ENCODE data around the gene ADAMTS10. TPM values are rescaled to one million over a fixed set of nuclear protein-coding genes. Genes with fewer than 3 reads are reported as not detected.

Gene ADAMTS10
- total and polyA plus RNA-seq, 2 of the 13 experiments (the other 11 are each of a cell fraction or from before 2014, with no cell fraction given): 0.49 to 1.7 TPM

GRCh38 chr19:8638078-8638619, 27.6 kb upstream of the ADAMTS10 start (continued):
- no peak for TF ChIP-seq ETS1 (CRISPR knock-in tag; IDR thresholded peaks at IDR 0.05)
- no peak for TF ChIP-seq ZNF546 (CRISPR knock-in tag; conservative IDR thresholded peaks at IDR 0.05)
- TF ChIP-seq ZNF318 (CRISPR knock-in tag; IDR thresholded peaks at IDR 0.05): no peak
- TF ChIP-seq REPIN1 (CRISPR knock-in tag; IDR thresholded peaks at IDR 0.05; ENCODE audit: borderline replicate concordance, low read depth): no peak
- TF ChIP-seq FOXJ3 (CRISPR knock-in tag; IDR thresholded peaks at IDR 0.05; ENCODE audit: borderline replicate concordance): no peak
- peak; percentile 31; the same call in 1 of the 2 replicates for TF ChIP-seq HMG20A (CRISPR knock-in tag; IDR thresholded peaks at IDR 0.05; ENCODE audit: borderline replicate concordance)
- TF ChIP-seq ZNF761 (CRISPR knock-in tag; conservative IDR thresholded peaks at IDR 0.05): no peak
- no peak for TF ChIP-seq MXI1 (IDR thresholded peaks at IDR 0.05; ENCODE audit: borderline replicate concordance, low read depth, low read length)
- TF ChIP-seq NCOA5 (CRISPR knock-in tag; IDR thresholded peaks at IDR 0.05): no peak
- no peak for TF ChIP-seq ZNF639 (CRISPR knock-in tag; conservative IDR thresholded peaks at IDR 0.05)
- no peak for TF ChIP-seq REXO4 (CRISPR knock-in tag; IDR thresholded peaks at IDR 0.05; ENCODE audit: borderline replicate concordance)
- no peak for TF ChIP-seq ETV6 (CRISPR knock-in tag; conservative IDR thresholded peaks at IDR 0.05)
- TF ChIP-seq ZSCAN22 (CRISPR knock-in tag; IDR thresholded peaks at IDR 0.05): no peak
- TF ChIP-seq JUN (CRISPR knock-in tag; IDR thresholded peaks at IDR 0.05): no peak
- TF ChIP-seq ZNF367 (CRISPR knock-in tag; IDR thresholded peaks at IDR 0.05; ENCODE audit: borderline replicate concordance): no peak
- TF ChIP-seq CREM (IDR thresholded peaks at IDR 0.05): no peak
- no peak for TF ChIP-seq CREM (CRISPR knock-in tag; IDR thresholded peaks at IDR 0.05)
- TF ChIP-seq ZNF660 (CRISPR knock-in tag; IDR thresholded peaks at IDR 0.05; ENCODE audit: borderline replicate concordance, low read depth): no peak
- TF ChIP-seq ZNF274 (CRISPR knock-in tag; IDR thresholded peaks at IDR 0.05): no peak

All from HepG2 (cell line).